Neural cell (in vitro differentiated cells): ENCODE results near the gene TRPV3. TPM values are rescaled to one million over a fixed set of nuclear protein-coding genes. Genes with fewer than 3 reads are reported as not detected.

ENCODE experiments used
- H2AFZ ChIP-seq: fragments of 200-600, 300-800 bp; sonication (generic), shearing (Covaris generic); 2 replicates; pipeline ENCODE4 v1.6.0; 2014; ENCODE audit warnings: low read depth, mild to moderate bottlenecking, antibody characterized with exemption, low read length, moderate library complexity
- H3F3A ChIP-seq: fragments of 200-600 bp; shearing (Covaris generic); 2 replicates; pipeline ENCODE4 v1.6.1; 2016; ENCODE audit warnings: mild to moderate bottlenecking, moderate library complexity, mixed read lengths, antibody characterized with exemption, low read length; ENCODE audit not compliant: insufficient read depth, poor library complexity, severe bottlenecking
- H3K27ac ChIP-seq: fragments of 200-600, 300-800 bp; sonication (generic), shearing (Covaris generic); 2 replicates; pipeline ENCODE4 v1.5.1; 2014; ENCODE audit warnings: mild to moderate bottlenecking, low read length, moderate library complexity
- H3K27me3 ChIP-seq: fragments of 300-800, 200-600 bp; sonication (generic), shearing (Covaris generic); 2 replicates; pipeline ENCODE4 v1.6.0; 2014; ENCODE audit warnings: mild to moderate bottlenecking, low read depth, low read length, moderate library complexity; ENCODE audit not compliant: insufficient read depth
- H3K36me3 ChIP-seq: fragments of 300-800, 200-600 bp; sonication (generic), shearing (Covaris generic); 2 replicates; pipeline ENCODE4 v1.5.1; 2014; ENCODE audit warnings: mild to moderate bottlenecking, antibody characterized with exemption, low read length, moderate library complexity; ENCODE audit not compliant: insufficient read depth
- H3K4me2 ChIP-seq: fragments of 300-800, 200-600 bp; sonication (generic), shearing (Covaris generic); 2 replicates; pipeline ENCODE4 v1.6.0; 2014; ENCODE audit warnings: mild to moderate bottlenecking, low read length
- H3K4me3 ChIP-seq: fragments of 300-800, 200-600 bp; sonication (generic), shearing (Covaris generic); 2 replicates; pipeline ENCODE4 v1.5.1; 2014; ENCODE audit warnings: mild to moderate bottlenecking, low read length, moderate library complexity
- H3K79me2 ChIP-seq: fragments of 200-600 bp; shearing (Covaris generic); replicated peaks from 2 replicates; pipeline ENCODE4 v1.6.0; 2014; ENCODE audit warnings: mild to moderate bottlenecking, low read length, moderate library complexity; ENCODE audit not compliant: insufficient read depth
- H3K9ac ChIP-seq: fragments of 300-800, 200-600 bp; sonication (generic), shearing (Covaris generic); 2 replicates; pipeline ENCODE4 v1.6.1; 2016; ENCODE audit warnings: mild to moderate bottlenecking, low read length, mixed read lengths
- H3K9me2 ChIP-seq: fragments of 200-600 bp; shearing (Covaris generic); 2 replicates; pipeline ENCODE4 v1.6.1; 2016; ENCODE audit warnings: mild to moderate bottlenecking, low read length, mixed read lengths; ENCODE audit not compliant: insufficient read depth
- H3K9me3 ChIP-seq: fragments of 200-600, 300-800 bp; sonication (generic), shearing (Covaris generic); 2 replicates; pipeline ENCODE4 v1.6.1; 2016; ENCODE audit warnings: mild to moderate bottlenecking, mixed run types, low read length, moderate library complexity, mixed read lengths
- H4K20me1 ChIP-seq: fragments of 200-600 bp; shearing (Covaris generic); 2 replicates; pipeline ENCODE4 v1.6.1; 2016; ENCODE audit warnings: mild to moderate bottlenecking, mixed run types; ENCODE audit not compliant: insufficient read depth
- EP300 ChIP-seq: fragments of 450-650 bp; conservative IDR thresholded peaks from 2 replicates; pipeline ENCODE4 v1.6.1; 2014; ENCODE audit warnings: antibody characterized with exemption, mild to moderate bottlenecking, moderate library complexity; ENCODE audit not compliant: poor library complexity, severe bottlenecking
- EZH2 ChIP-seq: fragments of 200-600, 300-800 bp; shearing (Covaris generic), sonication (generic); IDR thresholded peaks from 2 replicates; pipeline ENCODE4 v1.6.1; 2014; ENCODE audit warnings: antibody characterized with exemption, low read length, borderline replicate concordance, mild to moderate bottlenecking; ENCODE audit not compliant: insufficient read depth, poor library complexity, severe bottlenecking
- MXI1 ChIP-seq: fragments of 450-650 bp; conservative IDR thresholded peaks from 2 replicates; pipeline ENCODE4 v1.6.1; 2014; ENCODE audit warnings: antibody characterized with exemption, mild to moderate bottlenecking; ENCODE audit not compliant: poor library complexity, severe bottlenecking
- POLR2AphosphoS5 ChIP-seq: IDR thresholded peaks from 2 replicates; pipeline ENCODE4 v1.6.1; 2012
- RAD21 ChIP-seq: fragments of 450-650 bp; conservative IDR thresholded peaks from 2 replicates; pipeline ENCODE4 v1.6.1; 2014; ENCODE audit warnings: antibody characterized with exemption, mild to moderate bottlenecking, moderate library complexity
- REST ChIP-seq: IDR thresholded peaks from 2 replicates; pipeline ENCODE4 v1.6.1; 2012; ENCODE audit warnings: borderline replicate concordance
- SMC3 ChIP-seq: fragments of 450-650 bp; conservative IDR thresholded peaks from 2 replicates; pipeline ENCODE4 v1.6.1; 2014; ENCODE audit warnings: antibody characterized with exemption, mild to moderate bottlenecking, moderate library complexity; ENCODE audit not compliant: poor library complexity
- TAF1 ChIP-seq: IDR thresholded peaks from 2 replicates; pipeline ENCODE4 v1.6.1; 2012; ENCODE audit warnings: low read depth
- polyA plus RNA-seq: library from polyadenylated mRNA; depleted of rRNA; stranded (reverse); fragments of >200 nt; gene quantifications from 2 replicates; pipeline ENCODE4 v1.2.3, GENCODE V29; 2014
- TF ChIP-seq, protein P1 (sequence below): fragments of 450-650 bp; IDR thresholded peaks from 2 replicates; pipeline ENCODE4 v1.5.1; 2014; ENCODE audit warnings: antibody characterized with exemption, mild to moderate bottlenecking, moderate library complexity; ENCODE audit not compliant: poor library complexity, severe bottlenecking

TRPV3 gene
- polyA plus RNA-seq, 1 donor from 2014 or later: 0.19 TPM

- H3K9me3 ChIP-seq: no peaks in the 10 kb centered on the region
- H2AFZ ChIP-seq: no peak overlapping the region
- H4K20me1 ChIP-seq: no peaks in the 10 kb centered on the region
- no peaks in the 10 kb centered on the region for H3F3A ChIP-seq
- H3K4me2 ChIP-seq: no peak overlapping the region
- no peaks in the 10 kb centered on the region for H3K27me3 ChIP-seq
- no peaks in the 10 kb centered on the region for H3K79me2 ChIP-seq
- H3K9ac ChIP-seq: no peak overlapping the region
- H3K4me3 ChIP-seq: no peak overlapping the region
- H3K36me3 ChIP-seq: no peaks in the 10 kb centered on the region
- H3K27ac ChIP-seq: no peak overlapping the region
- TF ChIP-seq SMC3: no peak
- TF ChIP-seq REST: no peak
- TF ChIP-seq MXI1: no peak
- no peak for TF ChIP-seq EZH2
- no peak for TF ChIP-seq TAF1
- TF ChIP-seq EP300: no peak
- TF ChIP-seq RAD21: no peak
- TF ChIP-seq, protein P1, sequence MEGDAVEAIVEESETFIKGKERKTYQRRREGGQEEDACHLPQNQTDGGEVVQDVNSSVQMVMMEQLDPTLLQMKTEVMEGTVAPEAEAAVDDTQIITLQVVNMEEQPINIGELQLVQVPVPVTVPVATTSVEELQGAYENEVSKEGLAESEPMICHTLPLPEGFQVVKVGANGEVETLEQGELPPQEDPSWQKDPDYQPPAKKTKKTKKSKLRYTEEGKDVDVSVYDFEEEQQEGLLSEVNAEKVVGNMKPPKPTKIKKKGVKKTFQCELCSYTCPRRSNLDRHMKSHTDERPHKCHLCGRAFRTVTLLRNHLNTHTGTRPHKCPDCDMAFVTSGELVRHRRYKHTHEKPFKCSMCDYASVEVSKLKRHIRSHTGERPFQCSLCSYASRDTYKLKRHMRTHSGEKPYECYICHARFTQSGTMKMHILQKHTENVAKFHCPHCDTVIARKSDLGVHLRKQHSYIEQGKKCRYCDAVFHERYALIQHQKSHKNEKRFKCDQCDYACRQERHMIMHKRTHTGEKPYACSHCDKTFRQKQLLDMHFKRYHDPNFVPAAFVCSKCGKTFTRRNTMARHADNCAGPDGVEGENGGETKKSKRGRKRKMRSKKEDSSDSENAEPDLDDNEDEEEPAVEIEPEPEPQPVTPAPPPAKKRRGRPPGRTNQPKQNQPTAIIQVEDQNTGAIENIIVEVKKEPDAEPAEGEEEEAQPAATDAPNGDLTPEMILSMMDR: no peak
- TF ChIP-seq POLR2AphosphoS5: no peak
- no peaks in the 10 kb centered on the region for H3K9me2 ChIP-seq
Measured at GRCh38 chr17:3534881-3535252, 22.7 kb downstream of the TRPV3 start.

GRCh38 chr17:3533752-3534151, 23.9 kb downstream of the TRPV3 start:
- no peaks in the 10 kb centered on the region for H4K20me1 ChIP-seq
- no peak overlapping the region for H3K4me2 ChIP-seq
- no peak overlapping the region for H3K9ac ChIP-seq
- no peaks in the 10 kb centered on the region for H3K27me3 ChIP-seq
- H2AFZ ChIP-seq: no peak overlapping the region
- H3K9me3 ChIP-seq: no peaks in the 10 kb centered on the region
- H3K9me2 ChIP-seq: no peaks in the 10 kb centered on the region
- H3K4me3 ChIP-seq: no peak overlapping the region
- no peak overlapping the region for H3K27ac ChIP-seq
- TF ChIP-seq MXI1 (no peak), EZH2 (no peak), EP300 (no peak), RAD21 (no peak), REST (no peak), POLR2AphosphoS5 (no peak), TAF1 (no peak), SMC3 (no peak)
- TF ChIP-seq, protein P1: no peak
- H3K79me2 ChIP-seq: no peaks in the 10 kb centered on the region
- H3K36me3 ChIP-seq: no peaks in the 10 kb centered on the region
- no peaks in the 10 kb centered on the region for H3F3A ChIP-seq
